ENCODE measurements around the gene RAP1GAP2. TPM values are rescaled to one million over a fixed set of nuclear protein-coding genes. Genes with fewer than 3 reads are reported as not detected.
A peak's percentile ranks its signal among the peaks of the same experiment; 100 is the strongest.
"Not testable (repeated sequence)": the region's sequence is repeated elsewhere in the genome, so short reads cannot be mapped to it uniquely, and the experiment has no call there.

RAP1GAP2 gene
- total RNA-seq, 1 donor from 2014 or later: 3.8 TPM

DNA sequence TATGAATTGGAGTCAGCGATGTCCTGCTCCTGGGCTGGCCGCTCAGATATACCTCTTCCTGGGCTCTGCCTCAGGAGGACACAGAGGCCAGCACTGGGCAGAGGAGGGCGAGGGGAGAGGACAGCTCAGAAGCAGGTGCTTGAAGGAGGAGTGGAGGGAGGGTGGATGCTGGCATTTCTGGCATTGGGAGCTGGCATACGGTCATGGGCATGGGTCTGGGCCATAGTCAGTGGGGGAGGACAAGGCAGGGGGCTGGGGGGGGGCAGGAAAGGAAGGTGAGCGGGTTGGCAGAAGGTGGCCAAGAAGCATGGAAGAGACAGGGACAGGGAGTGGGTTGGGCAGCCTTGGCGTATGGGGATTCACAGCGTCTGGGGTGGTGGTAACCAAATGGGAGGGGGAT is 16.7 kb upstream of the RAP1GAP2 start:
- H3K27me3 ChIP-seq: peaks cover 24% of the 10 kb centered on the region

DNA sequence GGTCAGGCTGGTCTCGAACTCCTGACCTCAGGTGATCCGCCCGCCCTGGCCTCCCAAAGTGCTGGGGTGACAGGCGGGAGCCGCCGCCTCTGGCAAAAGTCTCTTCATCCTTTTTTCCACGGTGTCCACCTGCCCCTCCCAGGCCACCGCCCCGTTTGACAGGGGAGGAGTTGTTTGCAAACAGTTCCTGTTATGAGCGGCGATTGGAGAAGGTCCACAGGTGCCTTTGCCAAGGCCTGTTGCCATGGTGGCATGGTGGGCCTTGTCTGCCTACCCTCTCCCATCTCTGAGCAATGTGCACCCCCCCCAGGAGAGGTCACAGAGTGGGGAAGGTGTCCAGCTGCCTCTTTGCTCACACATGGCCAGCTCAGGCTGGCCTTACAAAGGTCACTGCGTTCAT is 16.0 kb upstream of the RAP1GAP2 start:
- Histone ChIP-seq H3K4me3 (no peak overlapping the region), H2AFZ (replicated peaks) (no peak overlapping the region), H3K4me1 (peaks cover 9% of the 10 kb centered on the region), H3K9ac (no peak overlapping the region), H3K36me3 (no peaks in the 10 kb centered on the region), H3K79me2 (ENCODE audit: low read depth) (no peaks in the 10 kb centered on the region), H3K9me3 (ENCODE audit: low read depth) (no peaks in the 10 kb centered on the region), H3F3A (ENCODE audit: low read depth) (peaks cover 20% of the 10 kb centered on the region), H3K4me2 (no peak overlapping the region), H4K20me1 (ENCODE audit: low read depth) (no peaks in the 10 kb centered on the region), H3K27me3 (peaks cover 20% of the 10 kb centered on the region), H3K27ac (no peak overlapping the region)
- Mint-ChIP-seq H3K27ac (no peak overlapping the region), H3K9me3 (no peaks in the 10 kb centered on the region), H3K4me3 (no peak overlapping the region), H3K4me1 (peaks cover 12% of the 10 kb centered on the region), H3K27me3 (ENCODE audit: insufficient read depth, low read depth) (peaks cover 32% of the 10 kb centered on the region), H3K36me3 (no peaks in the 10 kb centered on the region)
- no peak for DNase-seq (ENCODE audit: low spot score)
- TF ChIP-seq EZH2phosphoT487 (IDR thresholded peaks at IDR 0.05): no peak
- TF ChIP-seq, protein P1, sequence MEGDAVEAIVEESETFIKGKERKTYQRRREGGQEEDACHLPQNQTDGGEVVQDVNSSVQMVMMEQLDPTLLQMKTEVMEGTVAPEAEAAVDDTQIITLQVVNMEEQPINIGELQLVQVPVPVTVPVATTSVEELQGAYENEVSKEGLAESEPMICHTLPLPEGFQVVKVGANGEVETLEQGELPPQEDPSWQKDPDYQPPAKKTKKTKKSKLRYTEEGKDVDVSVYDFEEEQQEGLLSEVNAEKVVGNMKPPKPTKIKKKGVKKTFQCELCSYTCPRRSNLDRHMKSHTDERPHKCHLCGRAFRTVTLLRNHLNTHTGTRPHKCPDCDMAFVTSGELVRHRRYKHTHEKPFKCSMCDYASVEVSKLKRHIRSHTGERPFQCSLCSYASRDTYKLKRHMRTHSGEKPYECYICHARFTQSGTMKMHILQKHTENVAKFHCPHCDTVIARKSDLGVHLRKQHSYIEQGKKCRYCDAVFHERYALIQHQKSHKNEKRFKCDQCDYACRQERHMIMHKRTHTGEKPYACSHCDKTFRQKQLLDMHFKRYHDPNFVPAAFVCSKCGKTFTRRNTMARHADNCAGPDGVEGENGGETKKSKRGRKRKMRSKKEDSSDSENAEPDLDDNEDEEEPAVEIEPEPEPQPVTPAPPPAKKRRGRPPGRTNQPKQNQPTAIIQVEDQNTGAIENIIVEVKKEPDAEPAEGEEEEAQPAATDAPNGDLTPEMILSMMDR (IDR thresholded peaks at IDR 0.05): no peak
- no peak for TF ChIP-seq EZH2 (IDR thresholded peaks at IDR 0.05)

More for the DNA sequence above, 16.7 kb upstream of the RAP1GAP2 start:
- no peak overlapping the region for H3K4me3 ChIP-seq
- DNase-seq (ENCODE audit: low spot score): no peak
- Mint-ChIP-seq H3K36me3 (no peaks in the 10 kb centered on the region), H3K9me3 (no peaks in the 10 kb centered on the region), H3K4me3 (peak overlapping the region; percentile 15), H3K4me1 (peaks cover 12% of the 10 kb centered on the region), H3K27ac (no peak overlapping the region), H3K27me3 (ENCODE audit: insufficient read depth, low read depth) (peaks cover 39% of the 10 kb centered on the region)
- no peak overlapping the region for H3K9ac ChIP-seq
- H3K4me2 ChIP-seq: no peak overlapping the region
- TF ChIP-seq EZH2 (IDR thresholded peaks at IDR 0.05) (no peak), EZH2phosphoT487 (IDR thresholded peaks at IDR 0.05) (no peak)
- TF ChIP-seq, protein P1 (IDR thresholded peaks at IDR 0.05): no peak
- no peak overlapping the region for H3K27ac ChIP-seq
- H4K20me1 ChIP-seq (ENCODE audit: low read depth): no peaks in the 10 kb centered on the region
- peaks cover 21% of the 10 kb centered on the region for H3F3A ChIP-seq (ENCODE audit: low read depth)
- no peak overlapping the region for H2AFZ ChIP-seq (replicated peaks)
- H3K79me2 ChIP-seq (ENCODE audit: low read depth): no peaks in the 10 kb centered on the region
- no peaks in the 10 kb centered on the region for H3K9me3 ChIP-seq (ENCODE audit: low read depth)
- H3K4me1 ChIP-seq: peaks cover 9% of the 10 kb centered on the region
- no peaks in the 10 kb centered on the region for H3K36me3 ChIP-seq

DNA sequence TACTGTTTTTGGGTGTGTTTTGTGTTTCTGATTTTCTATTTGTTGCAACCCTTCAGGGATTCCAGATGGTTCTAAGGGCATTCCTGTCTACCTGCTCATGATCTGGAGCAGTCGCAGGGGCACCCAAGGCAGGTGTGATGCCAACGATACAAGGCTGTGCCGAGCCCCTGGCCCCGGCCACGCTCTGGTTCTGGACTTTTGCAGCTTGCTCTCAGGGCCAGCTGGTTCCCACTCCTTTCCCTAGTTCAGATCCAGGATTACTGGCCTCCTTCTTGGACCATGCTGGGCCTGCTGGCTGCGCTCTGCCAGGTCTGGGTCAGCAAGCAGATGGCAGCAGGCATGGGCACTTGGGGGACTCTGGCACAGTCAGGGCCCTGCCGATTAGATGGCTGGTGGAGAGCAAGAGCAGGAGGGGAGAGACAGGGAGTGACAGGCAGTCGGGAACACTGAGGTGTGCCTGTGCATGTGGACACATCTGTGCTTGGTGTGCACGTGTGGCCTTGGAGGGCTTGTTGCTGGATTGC is 15.2 kb upstream of the RAP1GAP2 start:
- H3K4me3 ChIP-seq: no peak overlapping the region
- Mint-ChIP-seq H3K27me3 (ENCODE audit: insufficient read depth, low read depth) (peaks cover 26% of the 10 kb centered on the region), H3K4me3 (peak overlapping the region; percentile 43), H3K4me1 (peaks cover 13% of the 10 kb centered on the region), H3K36me3 (no peaks in the 10 kb centered on the region), H3K27ac (peak overlapping the region; percentile 72), H3K9me3 (no peaks in the 10 kb centered on the region)
- no peaks in the 10 kb centered on the region for H4K20me1 ChIP-seq (ENCODE audit: low read depth)
- H3K36me3 ChIP-seq: no peaks in the 10 kb centered on the region
- peaks cover 13% of the 10 kb centered on the region for H3F3A ChIP-seq (ENCODE audit: low read depth)
- H3K9me3 ChIP-seq (ENCODE audit: low read depth): no peaks in the 10 kb centered on the region
- no peaks in the 10 kb centered on the region for H3K79me2 ChIP-seq (ENCODE audit: low read depth)
- peaks cover 8% of the 10 kb centered on the region for H3K4me1 ChIP-seq
- peaks cover 13% of the 10 kb centered on the region for H3K27me3 ChIP-seq
- H3K27ac ChIP-seq: no peak overlapping the region
- no peak for DNase-seq (ENCODE audit: low spot score)
- no peak overlapping the region for H3K9ac ChIP-seq
- no peak overlapping the region for H3K4me2 ChIP-seq
- TF ChIP-seq EZH2phosphoT487 (IDR thresholded peaks at IDR 0.05): no peak
- no peak for TF ChIP-seq EZH2 (IDR thresholded peaks at IDR 0.05)
- TF ChIP-seq, protein P1 (IDR thresholded peaks at IDR 0.05): no peak
- no peak overlapping the region for H2AFZ ChIP-seq (replicated peaks)

DNA sequence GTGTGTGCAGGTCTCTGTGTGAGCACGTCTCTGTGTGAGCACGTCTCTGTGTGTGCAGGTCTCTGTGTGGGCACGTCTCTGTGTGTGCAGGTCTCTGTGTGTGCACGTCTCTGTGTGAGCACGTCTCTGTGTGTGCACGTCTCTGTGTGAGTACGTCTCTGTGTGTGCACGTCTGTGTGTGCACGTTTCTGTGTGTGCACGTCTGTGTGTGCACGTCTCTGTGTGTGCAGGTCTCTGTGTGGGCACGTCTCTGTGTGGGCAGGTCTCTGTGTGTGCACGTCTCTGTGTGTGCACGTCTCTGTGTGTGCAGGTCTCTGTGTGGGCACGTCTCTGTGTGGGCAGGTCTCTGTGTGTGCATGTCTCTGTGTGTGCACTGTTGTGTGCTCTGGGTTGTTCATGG is 14.6 kb upstream of the RAP1GAP2 start:
- H3K27ac Mint-ChIP-seq: peak overlapping the region; percentile 2
- H3K4me3 ChIP-seq; H3K36me3 ChIP-seq; H3K27me3 ChIP-seq; H3K9me3 Mint-ChIP-seq; H3K4me1 ChIP-seq; H3K9ac ChIP-seq; H3K79me2 ChIP-seq (ENCODE audit: low read depth); H2AFZ ChIP-seq (replicated peaks); H3K9me3 ChIP-seq (ENCODE audit: low read depth); H3K4me3 Mint-ChIP-seq; H3F3A ChIP-seq (ENCODE audit: low read depth); DNase-seq (ENCODE audit: low spot score); H3K36me3 Mint-ChIP-seq; H4K20me1 ChIP-seq (ENCODE audit: low read depth); H3K27ac ChIP-seq; H3K4me2 ChIP-seq: not testable (repeated sequence)
- peaks cover 24% of the 10 kb centered on the region for H3K27me3 Mint-ChIP-seq (ENCODE audit: insufficient read depth, low read depth)
- peaks cover 13% of the 10 kb centered on the region for H3K4me1 Mint-ChIP-seq

All from neural progenitor cell (in vitro differentiated cells).